ENCODE results near the gene SMOC1.

The SMOC1 gene

GRCh38 chr14:70013271-70013873, 134.2 kb downstream of the SMOC1 start:
- DNase-seq = no peak

DNA sequence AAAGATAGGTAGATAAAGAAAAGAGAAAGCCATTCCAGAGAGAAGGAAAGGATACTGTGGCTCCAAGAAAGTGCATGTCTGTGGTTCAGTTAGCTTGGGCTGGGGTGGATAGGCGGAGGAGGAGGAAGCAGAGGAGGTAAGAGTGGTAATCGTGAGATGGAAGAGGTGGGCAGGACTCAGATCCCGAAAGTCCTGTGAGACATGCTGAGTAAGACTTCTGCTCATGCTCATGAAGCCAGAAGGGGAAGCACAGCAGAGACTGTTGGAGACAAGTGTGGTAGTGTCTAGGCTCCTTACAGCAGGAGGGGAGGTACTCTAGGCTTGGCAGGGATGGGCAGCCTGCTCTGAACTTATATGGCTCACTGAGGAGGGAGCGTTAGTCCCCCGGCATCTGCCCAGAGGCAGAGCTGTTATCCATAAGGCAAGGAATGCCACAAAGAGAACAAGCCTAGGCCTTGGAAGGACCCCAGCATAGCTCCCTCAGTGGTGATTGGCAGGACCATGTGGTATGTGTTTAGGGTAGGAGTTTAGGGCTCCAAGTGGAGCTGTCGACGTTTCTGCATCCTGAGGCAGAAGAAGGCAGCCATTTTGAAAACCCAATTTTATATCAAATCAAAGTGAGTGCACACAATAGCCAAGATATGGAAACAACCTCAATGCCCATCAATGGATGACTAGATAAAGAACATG, 135.3 kb downstream of the SMOC1 start:
- no peak for DNase-seq

DNA sequence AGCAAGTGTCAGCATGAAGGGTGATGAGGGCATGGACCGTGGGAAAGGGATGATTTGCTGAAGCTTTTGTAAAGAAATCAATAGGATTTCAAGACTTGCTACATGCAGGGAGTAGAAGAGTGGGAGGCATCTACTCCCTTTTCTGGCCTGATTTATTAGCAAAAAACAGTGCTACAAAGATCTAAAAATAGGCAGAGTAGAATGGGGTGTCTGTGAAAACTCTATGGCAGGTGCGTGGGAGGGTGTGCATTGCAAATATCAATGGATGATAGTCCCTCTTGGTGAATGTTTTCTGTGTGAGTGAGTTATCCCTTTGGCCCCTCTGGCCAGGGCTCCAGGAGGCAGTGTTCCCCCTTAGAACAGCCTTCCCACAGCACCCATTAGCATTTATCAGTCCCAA, 139.0 kb downstream of the SMOC1 start:
- DNase-seq = no peak

DNA sequence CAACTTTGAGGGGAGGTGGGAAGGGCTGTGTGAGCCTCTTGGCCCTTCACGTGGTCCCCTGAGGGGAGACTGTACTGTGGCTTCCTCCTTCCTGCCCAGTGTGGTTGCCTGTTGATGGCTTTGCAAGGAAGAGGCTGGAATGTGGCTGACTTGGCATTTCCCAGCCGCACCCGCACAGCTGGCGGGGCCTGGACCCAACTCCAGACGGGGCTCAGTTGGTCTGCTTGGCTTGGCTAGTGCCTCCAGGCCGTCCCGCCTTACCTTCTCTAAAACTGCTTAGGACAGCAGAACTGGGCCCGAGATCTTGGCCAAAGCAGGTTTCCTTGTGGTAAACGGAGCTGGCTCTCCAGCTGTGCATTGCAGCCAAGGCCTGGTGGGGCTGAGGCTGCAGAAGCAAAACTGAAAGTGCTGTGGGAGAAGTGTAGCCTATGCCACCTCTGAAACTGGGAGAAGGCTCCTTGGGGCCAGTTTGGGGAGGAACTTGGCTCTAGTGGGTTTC, 139.5 kb downstream of the SMOC1 start:
- DNase-seq = peak; percentile 66

- DNase-seq = no peak
These were observed 140.5 kb downstream of the SMOC1 start for GRCh38 chr14:70019695-70020094.

GRCh38 chr14:70020352-70021170, 141.3 kb downstream of the SMOC1 start:
- no peak for DNase-seq

- no peak for DNase-seq
These were observed 142.5 kb downstream of the SMOC1 start for GRCh38 chr14:70021548-70022220.

GRCh38 chr14:70022771-70023445, 143.7 kb downstream of the SMOC1 start:
- no peak for DNase-seq

DNA sequence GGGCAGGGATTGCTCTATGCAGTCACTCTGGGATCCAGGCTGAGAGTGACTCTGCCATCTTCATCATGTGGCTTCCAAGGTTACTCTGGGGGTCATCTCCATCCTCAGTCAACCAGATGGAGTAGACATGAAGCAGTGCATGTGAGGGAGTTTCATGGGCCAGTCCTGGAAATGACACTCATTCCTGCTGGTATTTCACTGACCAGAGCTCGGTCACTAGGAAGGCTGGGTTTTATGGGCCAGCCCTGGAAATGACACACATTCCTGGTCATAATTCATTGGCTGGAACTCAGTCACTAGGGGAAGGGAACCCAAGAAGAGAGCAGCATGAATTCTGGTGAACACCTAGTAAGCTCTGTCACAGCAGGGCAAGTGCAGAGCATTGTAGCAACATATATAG, 144.7 kb downstream of the SMOC1 start:
- DNase-seq = no peak

DNA sequence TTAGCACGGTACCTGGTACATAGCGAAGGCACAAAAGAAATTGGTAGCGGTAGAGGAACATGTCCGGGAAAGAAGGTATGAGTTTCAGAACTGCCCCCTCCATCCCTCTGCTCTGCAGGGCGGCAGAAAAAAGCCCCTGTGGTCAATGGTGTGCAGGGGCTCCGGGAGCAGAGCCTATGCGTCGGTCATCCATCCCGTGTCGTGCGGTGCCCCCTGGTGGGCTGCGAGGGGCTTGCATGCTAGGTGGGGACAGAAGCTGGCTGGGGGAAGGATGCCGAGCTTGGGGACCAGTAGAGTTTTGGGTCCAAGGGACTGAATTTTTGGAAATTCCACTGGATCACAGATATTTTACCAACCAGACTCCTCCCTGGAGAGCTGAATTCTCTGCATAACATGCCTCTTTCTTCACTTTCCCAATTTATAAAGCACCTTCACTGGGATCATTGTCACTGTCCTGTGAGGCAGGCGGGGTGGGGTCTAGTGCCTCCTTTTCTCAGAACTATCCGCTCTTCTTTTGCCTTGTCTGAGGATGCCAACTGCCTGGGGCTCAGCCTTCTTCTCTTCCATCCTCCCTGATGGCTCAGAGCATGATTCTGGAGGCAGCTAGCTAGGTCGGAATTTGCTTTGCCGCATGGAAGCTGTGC, 148.7 kb downstream of the SMOC1 start:
- DNase-seq = peak; percentile 87

GRCh38 chr14:70029296-70030132, 150.3 kb downstream of the SMOC1 start:
- DNase-seq = no peak

DNA sequence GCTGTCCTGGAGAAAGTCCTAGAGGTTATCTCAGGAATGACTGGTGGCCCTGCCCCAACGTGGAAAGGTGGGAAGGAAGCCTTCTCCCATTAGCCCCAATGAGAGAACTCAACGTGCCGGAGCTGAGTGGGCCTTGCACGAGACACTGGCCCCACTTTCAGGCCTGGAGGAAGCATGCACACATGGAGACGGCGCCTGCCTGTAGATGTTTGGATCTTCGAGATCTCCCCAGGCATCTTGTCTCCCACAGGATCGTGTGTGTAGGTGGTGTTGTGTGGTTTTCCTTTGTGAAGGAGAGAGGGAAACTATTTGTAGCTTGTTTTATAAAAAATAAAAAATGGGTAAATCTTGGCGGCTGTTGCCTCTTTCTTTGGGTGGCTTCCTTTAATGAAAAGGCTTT, 152.8 kb downstream of the SMOC1 start:
- DNase-seq = no peak

DNA sequence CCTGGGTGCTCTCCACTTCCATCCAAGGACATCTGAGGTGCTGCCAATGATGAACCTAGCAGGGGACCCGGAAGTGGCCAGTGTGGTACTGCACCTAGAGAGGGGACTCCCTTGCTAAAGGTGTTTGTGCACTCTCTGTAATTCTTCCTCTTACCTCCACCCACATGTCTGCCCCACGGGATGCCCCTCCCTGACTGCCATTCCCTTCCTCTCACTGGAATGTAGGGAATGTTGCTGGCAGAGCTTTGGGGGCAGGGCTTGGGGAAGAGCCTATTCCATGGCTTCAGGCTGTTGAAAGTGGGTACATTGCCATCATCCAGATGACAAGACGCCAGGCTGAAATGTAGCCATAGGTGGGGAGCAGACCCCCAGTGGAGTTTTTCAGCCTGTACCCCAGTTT, 153.2 kb downstream of the SMOC1 start:
- DNase-seq = no peak

DNA sequence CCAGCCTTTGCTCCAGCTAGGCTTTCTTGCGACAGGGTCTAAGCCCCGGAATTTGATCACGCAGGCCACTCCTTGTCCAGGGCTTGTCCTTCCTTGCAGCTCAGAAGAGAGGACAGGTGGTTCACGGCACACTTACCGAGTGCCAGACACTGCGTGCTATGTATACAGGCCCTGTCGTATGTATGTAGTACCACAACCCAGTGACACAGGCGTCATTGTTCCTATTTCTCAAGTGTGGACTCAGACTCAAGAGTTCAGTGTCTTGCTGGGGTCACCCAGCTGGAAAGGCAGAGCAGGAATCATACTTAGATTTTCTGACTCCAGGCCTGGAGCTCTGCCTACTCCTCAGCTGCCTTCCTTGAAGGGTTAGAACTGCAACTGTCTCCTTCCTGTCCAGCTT, 153.9 kb downstream of the SMOC1 start:
- no peak for DNase-seq

- no peak for DNase-seq
These were observed 154.3 kb downstream of the SMOC1 start for GRCh38 chr14:70033561-70033960.

DNA sequence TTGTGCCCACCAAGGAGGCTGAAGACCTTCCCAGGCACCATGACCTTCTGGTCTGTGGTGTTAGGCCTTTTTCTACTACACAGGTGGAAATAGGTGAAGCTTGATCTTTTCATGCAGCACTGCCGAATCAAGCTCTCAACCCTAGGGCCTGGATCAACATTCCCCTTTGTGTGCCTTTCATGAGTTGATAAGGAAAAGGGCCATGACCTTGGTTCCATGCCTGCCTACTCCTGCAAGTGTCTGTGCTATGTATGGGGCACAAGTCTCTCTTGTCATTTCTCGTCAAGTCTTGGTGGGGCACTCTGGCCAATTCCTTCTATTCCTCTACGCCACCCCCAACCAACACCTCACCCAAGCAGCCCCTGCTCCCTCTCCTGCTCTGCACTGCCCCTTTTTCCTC, 155.0 kb downstream of the SMOC1 start:
- DNase-seq = no peak

DNA sequence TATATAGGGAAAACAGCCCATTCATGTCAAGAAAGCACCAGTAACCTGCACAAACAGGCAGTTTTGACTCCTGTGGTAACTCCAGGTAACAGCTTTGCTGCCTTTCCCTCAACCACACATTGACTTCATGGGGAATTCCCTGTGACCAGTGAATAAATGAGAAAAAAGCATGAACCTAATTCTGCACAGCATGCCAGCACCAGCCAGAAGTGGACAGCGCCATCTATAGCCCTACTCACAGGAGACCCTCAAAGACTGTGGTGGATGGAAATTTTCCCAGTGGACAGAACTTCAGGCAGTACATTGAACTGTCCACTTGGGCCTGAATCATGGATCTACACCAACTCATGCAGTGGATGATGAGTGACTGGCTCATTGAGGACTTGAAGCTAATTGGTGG, 157.4 kb downstream of the SMOC1 start:
- DNase-seq = no peak

GRCh38 chr14:70043001-70043400, 163.8 kb downstream of the SMOC1 start:
- no peak for DNase-seq

DNA sequence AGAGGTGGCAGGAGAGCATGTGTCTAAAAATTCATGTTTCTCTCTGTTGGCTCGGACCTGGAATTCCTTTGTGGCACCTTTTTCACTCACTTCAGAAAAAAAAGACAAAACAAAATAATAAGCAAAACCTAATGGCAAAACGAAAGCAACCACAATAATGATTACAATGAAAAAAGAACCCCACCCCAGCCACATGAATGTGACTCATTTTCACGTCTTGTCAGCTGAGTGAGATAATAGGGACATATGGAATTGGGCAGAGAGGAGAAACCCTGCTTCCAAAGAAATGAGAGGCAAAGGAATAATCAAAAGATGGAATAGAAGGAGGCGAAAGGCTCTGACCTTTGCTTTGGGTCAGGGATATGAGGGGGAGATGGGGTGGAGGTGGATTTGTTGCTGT, 166.1 kb downstream of the SMOC1 start:
- DNase-seq = no peak

DNA sequence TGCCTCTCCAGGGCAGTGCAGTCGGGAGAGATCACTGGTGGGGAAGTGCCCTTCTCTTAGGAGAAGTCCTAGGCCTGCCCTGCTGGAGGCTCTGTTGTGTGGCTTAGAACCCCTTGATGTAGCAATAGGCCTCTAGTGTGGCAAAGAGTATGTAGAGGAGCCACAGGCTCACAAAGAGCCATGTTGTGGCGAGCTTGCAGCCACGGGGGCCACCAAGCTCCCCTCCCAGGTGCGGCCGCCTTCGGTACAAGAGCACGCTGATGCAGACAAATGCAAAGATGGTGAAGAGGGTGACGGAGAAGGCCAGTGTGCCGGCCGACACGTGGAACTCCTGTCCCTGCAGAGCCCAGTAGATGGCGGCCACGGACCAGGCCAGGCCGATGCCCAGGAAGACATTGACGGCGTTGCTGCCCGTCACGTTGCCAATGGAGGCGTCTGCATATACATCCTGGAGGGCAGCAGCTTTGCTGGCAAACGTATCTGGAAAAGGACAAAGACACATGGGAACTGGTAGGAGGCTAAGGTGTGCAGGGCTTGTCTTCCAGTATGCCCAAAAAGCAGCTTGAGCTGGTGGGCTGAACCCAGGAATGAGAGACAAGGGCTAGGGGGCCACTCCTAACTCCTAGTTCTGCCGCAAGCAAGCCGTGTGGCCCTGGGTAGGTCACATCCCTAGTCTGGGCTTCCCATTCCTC, 166.8 kb downstream of the SMOC1 start:
- DNase-seq = peak; percentile 72

Data from right forelimb (tissue), 1 donor.